Right lobe of liver (tissue), 4 donors: ENCODE measurements around the gene NCKAP5.

Experiments used
- CTCF ChIP-seq, 4 donors: fragments of 200-600 bp in 3 of 4; fragments of 450-650 bp in 1 of 4; IDR thresholded peaks; one replicate each; pipeline versions ENCODE4 v1.5.1 to v1.8.0; 2016 to 2022; ENCODE audit warnings: antibody characterized with exemption in 4 of 4, mild to moderate bottlenecking in 2 of 4
- POLR2A ChIP-seq: fragments of 450-650 bp; IDR thresholded peaks from one replicate; pipeline ENCODE4 v1.6.1; 2017; ENCODE audit warnings: antibody characterized with exemption, mild to moderate bottlenecking
- donor health status: DM: no; HTN: no; CAD: no.
- donor health status: DM: no; HTN: no; CAD: no.
- donor health status: DM: no; HTN: yes; CAD: no.

- TF ChIP-seq POLR2A (no peak), CTCF (IDR thresholded peaks at IDR 0.05) (no peak)
Measured at GRCh38 chr2:132720393-132720792, 847.9 kb downstream of the NCKAP5 start.
